GM12872 (cell line): Measurements from ENCODE around the gene ZBTB34.

Source experiments
- TF ChIP-seq, protein P1 (sequence below): IDR thresholded peaks from 3 replicates; pipeline ENCODE4 v1.5.1; 2011; ENCODE audit warnings: low read depth, mild to moderate bottlenecking, low read length, moderate library complexity; ENCODE audit not compliant: insufficient read depth

The ZBTB34 gene

DNA sequence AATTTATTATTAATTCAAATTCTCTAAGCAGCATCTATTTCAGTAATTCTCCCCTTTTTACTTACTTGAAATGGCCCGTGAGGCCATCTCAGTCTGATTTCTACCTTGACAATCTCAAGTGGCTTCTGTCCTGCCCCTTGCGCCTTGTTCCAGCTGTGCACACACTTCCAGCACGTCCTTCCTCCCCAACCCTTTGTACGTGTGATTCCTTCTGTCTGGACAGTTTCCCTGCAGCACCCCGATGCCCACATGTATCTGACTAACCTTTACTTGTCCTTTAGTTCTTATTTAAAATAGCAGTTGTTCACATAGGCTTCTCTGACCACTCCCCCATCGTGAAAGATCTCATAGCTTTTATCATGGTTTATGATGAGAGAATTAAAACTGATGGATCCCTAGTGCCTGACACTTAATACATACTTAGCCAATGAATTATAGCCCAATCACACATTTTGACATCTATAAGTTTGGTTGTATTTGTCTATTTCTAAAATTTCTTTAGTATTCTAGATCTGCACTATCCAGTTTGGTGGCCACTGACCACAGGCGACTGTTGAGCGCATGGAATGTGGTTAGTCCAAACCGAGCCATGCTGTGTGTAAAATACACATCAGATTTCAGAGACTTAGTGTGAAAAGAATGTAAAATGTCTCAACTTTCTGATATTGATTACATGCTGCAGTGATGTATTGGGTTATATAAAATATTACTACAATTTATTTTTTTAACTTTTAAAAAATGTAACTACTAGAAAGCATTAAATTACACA lies 14.3 kb downstream of the ZBTB34 start:
- TF ChIP-seq, protein P1, sequence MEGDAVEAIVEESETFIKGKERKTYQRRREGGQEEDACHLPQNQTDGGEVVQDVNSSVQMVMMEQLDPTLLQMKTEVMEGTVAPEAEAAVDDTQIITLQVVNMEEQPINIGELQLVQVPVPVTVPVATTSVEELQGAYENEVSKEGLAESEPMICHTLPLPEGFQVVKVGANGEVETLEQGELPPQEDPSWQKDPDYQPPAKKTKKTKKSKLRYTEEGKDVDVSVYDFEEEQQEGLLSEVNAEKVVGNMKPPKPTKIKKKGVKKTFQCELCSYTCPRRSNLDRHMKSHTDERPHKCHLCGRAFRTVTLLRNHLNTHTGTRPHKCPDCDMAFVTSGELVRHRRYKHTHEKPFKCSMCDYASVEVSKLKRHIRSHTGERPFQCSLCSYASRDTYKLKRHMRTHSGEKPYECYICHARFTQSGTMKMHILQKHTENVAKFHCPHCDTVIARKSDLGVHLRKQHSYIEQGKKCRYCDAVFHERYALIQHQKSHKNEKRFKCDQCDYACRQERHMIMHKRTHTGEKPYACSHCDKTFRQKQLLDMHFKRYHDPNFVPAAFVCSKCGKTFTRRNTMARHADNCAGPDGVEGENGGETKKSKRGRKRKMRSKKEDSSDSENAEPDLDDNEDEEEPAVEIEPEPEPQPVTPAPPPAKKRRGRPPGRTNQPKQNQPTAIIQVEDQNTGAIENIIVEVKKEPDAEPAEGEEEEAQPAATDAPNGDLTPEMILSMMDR: no peak

DNA sequence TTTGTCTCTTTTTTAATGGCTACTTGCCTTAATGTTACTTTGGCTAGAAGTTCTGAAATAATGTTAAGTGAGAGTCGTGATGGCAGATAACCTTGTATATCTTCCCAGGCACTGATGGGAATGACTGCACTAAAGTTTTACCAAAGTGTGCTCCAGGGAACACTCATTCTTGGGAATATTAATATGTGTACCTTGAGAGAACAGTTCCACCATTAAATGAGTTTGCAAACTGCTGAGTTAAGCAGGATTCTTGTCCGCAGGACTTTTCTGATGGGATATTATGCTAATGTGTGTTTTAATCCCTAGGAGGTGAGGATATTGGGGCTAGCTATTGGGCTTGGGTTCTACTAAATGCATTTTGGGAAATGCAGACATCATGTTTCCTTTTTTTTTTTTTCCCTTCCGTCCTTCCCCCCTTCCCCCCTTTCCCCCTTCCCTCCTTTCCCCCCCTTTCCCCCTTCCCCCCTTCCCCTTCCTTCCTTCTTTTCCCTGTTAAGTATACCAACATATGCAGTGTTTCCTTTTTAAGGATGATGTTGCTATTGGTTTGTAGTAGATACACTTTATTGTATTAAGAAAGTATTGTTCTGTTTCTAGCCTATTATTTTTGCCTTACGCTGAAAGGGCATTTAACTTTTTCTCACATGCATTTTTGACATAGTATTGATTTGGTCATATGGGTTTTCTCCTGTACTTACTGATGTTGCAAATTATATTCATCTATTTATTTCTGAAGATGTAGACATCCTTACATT lies 15.5 kb downstream of the ZBTB34 start:
- TF ChIP-seq, protein P1: no peak

DNA sequence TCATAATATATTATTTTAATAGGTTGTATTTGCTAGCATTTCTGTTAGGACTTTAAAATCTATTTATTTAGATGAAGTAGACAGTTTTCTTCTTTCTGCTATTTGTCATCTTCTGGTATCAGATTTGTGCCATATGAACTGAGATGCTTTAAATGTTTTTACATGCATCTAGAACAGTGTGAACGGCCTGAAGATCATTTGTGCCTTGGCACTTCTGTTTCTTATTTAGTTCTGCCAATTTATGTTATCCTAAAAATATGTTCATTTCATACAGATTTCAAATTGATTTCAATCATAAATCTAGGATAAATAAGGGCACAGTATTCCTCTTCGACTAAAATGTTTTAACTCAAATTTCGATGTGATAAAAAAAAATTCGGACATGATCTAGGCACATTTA lies 16.1 kb downstream of the ZBTB34 start:
- TF ChIP-seq, protein P1: no peak

DNA sequence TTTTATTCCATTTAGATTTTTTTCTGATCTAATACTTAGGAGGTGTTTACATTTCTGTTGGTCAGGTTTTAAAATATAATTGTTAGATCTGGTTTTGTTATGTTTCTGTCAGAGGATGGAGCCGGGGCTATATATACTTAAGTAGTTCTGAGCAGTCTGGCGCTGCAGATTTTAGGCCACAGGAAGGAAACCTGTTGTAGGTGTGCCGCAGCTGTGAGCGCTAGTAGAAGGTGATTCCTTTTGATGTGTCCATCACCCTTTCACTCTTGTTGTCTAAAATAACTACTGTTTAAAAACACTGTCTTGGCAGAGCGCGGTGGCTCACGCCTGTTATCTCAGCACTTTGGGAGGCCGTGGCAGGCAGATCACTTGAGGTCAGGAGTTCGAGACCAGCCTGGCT lies 17.0 kb downstream of the ZBTB34 start:
- TF ChIP-seq, protein P1: no peak

DNA sequence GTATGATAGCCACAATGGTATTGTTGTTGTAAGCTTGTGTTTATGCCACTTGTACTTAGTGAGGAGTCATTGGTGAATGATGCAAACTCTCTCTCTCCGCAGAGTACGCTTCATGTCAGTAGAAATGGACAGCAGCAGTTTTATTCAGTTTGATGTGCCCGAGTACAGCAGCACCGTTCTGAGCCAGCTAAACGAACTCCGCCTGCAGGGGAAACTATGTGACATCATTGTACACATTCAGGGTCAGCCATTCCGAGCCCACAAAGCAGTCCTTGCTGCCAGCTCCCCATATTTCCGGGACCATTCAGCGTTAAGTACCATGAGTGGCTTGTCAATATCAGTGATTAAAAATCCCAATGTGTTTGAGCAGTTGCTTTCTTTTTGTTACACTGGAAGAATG lies 18.8 kb downstream of the ZBTB34 start:
- TF ChIP-seq, protein P1: no peak

DNA sequence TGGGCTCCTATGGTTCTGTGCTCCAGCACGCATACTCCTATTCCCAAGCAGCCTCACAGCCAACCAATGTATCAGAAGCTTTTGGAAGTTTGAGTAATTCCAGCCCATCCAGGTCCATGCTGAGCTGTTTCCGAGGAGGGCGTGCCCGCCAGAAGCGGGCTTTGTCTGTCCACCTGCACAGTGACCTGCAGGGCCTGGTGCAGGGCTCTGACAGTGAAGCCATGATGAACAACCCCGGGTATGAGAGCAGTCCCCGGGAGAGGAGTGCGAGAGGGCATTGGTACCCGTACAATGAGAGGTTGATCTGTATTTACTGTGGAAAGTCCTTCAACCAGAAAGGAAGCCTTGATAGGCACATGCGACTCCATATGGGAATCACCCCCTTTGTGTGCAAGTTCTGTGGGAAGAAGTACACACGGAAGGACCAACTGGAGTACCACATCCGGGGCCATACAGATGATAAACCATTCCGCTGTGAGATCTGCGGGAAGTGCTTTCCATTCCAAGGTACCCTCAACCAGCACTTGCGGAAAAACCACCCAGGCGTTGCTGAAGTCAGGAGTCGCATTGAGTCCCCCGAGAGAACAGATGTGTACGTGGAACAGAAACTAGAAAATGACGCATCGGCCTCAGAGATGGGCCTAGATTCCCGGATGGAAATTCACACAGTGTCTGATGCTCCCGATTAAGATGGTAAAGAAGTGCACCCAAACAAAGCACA lies 19.9 kb downstream of the ZBTB34 start:
- TF ChIP-seq, protein P1: no peak

DNA sequence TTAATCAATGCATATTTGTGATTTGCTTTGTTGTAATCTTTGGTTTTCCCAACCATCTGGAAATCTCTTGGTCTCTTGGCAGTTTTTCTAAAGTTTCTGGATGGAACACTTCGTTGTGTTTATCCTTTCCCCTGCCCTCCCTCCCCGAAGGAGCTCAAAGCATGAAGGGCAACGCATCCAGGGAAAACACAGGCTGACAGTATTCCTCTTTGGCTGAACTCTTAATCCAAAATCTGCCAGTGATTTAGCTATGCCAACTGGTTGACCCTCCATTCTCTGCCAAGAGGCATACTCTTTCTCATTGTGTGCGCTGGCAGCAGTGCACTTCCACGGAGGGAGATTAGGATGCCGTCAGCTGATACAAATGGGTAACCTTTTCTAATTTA lies 20.5 kb downstream of the ZBTB34 start:
- TF ChIP-seq, protein P1: no peak
